Pancreas (tissue), 10 donors: Measurements from ENCODE around the gene KRT2. TPM values are rescaled to one million over a fixed set of nuclear protein-coding genes. Genes with fewer than 3 reads are reported as not detected.

Experiments used
- ATAC-seq, 4 donors: fragments of 200-7000 bp; cut with Tn5 transposase; one replicate each; pipeline versions ENCODE4 v1.8.0 to v1.9.1; 2020; ENCODE audit warnings: mild to moderate bottlenecking in 4 of 4, moderate library complexity in 4 of 4
- DNase-seq, 6 donors: peaks; one replicate each; pipeline ENCODE4 v3.0.0-alpha.2; 2020
- FAIRE-seq: peaks from 2 replicates; lab custom pipeline; 2012; peaks lifted over from hg19 to GRCh38; lab: Jason Lieb, UNC
- H3K27ac ChIP-seq, 4 donors: fragments of 200-600 bp; sonication (generic); 1 replicate in 3 of 4; 2 replicates in 1 of 4; pipeline versions ENCODE4 v1.5.0 to v1.8.0; 2020
- H3K27me3 ChIP-seq, 4 donors: fragments of 200-600 bp; one replicate each; pipeline ENCODE4 v1.8.0; 2021
- H3K36me3 ChIP-seq, 3 donors: fragments of 200-600 bp; sonication (generic) in 1 of 3; one replicate each; pipeline versions ENCODE4 v1.5.0 to v1.8.0; 2020 to 2021
- H3K4me1 ChIP-seq, 3 donors: fragments of 200-600 bp; one replicate each; pipeline ENCODE4 v1.8.0; 2021
- H3K4me3 ChIP-seq, 4 donors: fragments of 200-600 bp; sonication (generic) in 2 of 4; one replicate each; pipeline versions ENCODE4 v1.5.0 to v1.8.0; 2020 to 2021
- H3K9me3 ChIP-seq, 4 donors: fragments of 200-600 bp; one replicate each; pipeline ENCODE4 v1.8.0; 2021
- CTCF ChIP-seq, 4 donors: fragments of 200-600 bp; sonication (generic) in 3 of 4; IDR thresholded peaks; one replicate each; pipeline versions ENCODE4 v1.5.0 to v1.8.0; 2021; ENCODE audit warnings: antibody characterized with exemption in 4 of 4
- WGBS, 2 donors: extraction: QIAGEN DNeasy Blood & Tissue Kit; methylation state at CpG; one replicate each; pipeline ENCODE4 v1.1.7; 2013; 5-methylcytosine and 5-hydroxymethylcytosine counted together
- intact Hi-C, 3 donors: fragments of 100-400 bp; cut with DNase I; formaldehyde crosslinking; loops; one replicate each; pipeline versions ENCODE4 v1.11.1 to v1.14.2; 2022
- polyA plus RNA-seq, 2 donors: library from polyadenylated mRNA; stranded (reverse); fragments of 200-250 nt; gene quantifications; one replicate each; pipeline ENCODE4 v1.2.3, GENCODE V29; 2013
- total RNA-seq, 6 donors: library from RNA; stranded (reverse); fragmentation: NEBNext Ultra II Directional in 4 of 6; extraction: Animal tissue kit (Norgen Biotek cat#: 25700) in 4 of 6; gene quantifications; one replicate each; pipeline versions ENCODE4 v1.2.1 to v1.2.4, GENCODE V29; 2021 to 2023
- donor health status: healthy with polysubstance abuse.
- donor health status: DM: no; HTN: no; CAD: no; lungs with moderate emphysema.
- donor health status: DM: no; HTN: no; CAD: no.
- donor health status: control.
- donor health status: control.
- donor health status: Bipolar disorder and iron deficiency.
- donor health status: DM: yes; HTN: yes; CAD: no.
- donor health status: DM: no; HTN: no; CAD: no.
- donor health status: DM: no; HTN: no; CAD: no.
- donor health status: DM: yes; HTN: yes; CAD: no.

Gene KRT2
- total and polyA plus RNA-seq, 8 donors, result 0.02 TPM; not detected in 7

GRCh38 chr12:52660934-52661499 lies 9.0 kb upstream of the KRT2 start:
- DNase-seq, result no peak
- Histone ChIP-seq H3K4me1 (no peaks in the 10 kb centered on the region), H3K4me3 (no peak overlapping the region), H3K27me3 (peaks cover 0 to 5% (median 0%) of the 10 kb centered on the region in 4 donors), H3K36me3 (no peaks in the 10 kb centered on the region), H3K9me3 (no peaks in the 10 kb centered on the region), H3K27ac (no peak overlapping the region)
- 69 to 74% methylated on average over 3 of the region's 3 CpGs for WGBS, 2 donors
- no peak for TF ChIP-seq CTCF (IDR thresholded peaks at IDR 0.05)
- FAIRE-seq, result no peak
- no peak for ATAC-seq
- intact Hi-C loops, result no loop called here

GRCh38 chr12:52659951-52660350 lies 7.9 kb upstream of the KRT2 start:
- ATAC-seq, result no peak
- Histone ChIP-seq H3K27me3 (peaks cover 0 to 5% (median 0%) of the 10 kb centered on the region in 4 donors), H3K4me1 (no peaks in the 10 kb centered on the region), H3K27ac (no peak overlapping the region), H3K36me3 (no peaks in the 10 kb centered on the region), H3K9me3 (no peaks in the 10 kb centered on the region), H3K4me3 (no peak overlapping the region)
- DNase-seq, result no peak
- no peak for FAIRE-seq
- 72 to 86% methylated on average over 4 of the region's 4 CpGs for WGBS, 2 donors
- TF ChIP-seq CTCF (IDR thresholded peaks at IDR 0.05), result no peak
- intact Hi-C loops, result no loop called here

GRCh38 chr12:52659395-52659794 lies 7.4 kb upstream of the KRT2 start:
- H3K9me3 ChIP-seq, result no peaks in the 10 kb centered on the region
- ATAC-seq (no peak), DNase-seq (no peak), FAIRE-seq (no peak)
- no peak overlapping the region for H3K27ac ChIP-seq
- no peak overlapping the region for H3K4me3 ChIP-seq
- no peaks in the 10 kb centered on the region for H3K36me3 ChIP-seq
- intact Hi-C loops, result no loop called here
- no peak for TF ChIP-seq CTCF (IDR thresholded peaks at IDR 0.05)
- 56 to 65% methylated on average over 6 to 7 of the region's 7 CpGs for WGBS, 2 donors
- H3K4me1 ChIP-seq, result no peaks in the 10 kb centered on the region
- H3K27me3 ChIP-seq, result peaks cover 0 to 5% (median 0%) of the 10 kb centered on the region in 4 donors

- intact Hi-C loops, result no loop called here
- Histone ChIP-seq H3K4me3 (no peak overlapping the region), H3K9me3 (no peaks in the 10 kb centered on the region), H3K4me1 (no peaks in the 10 kb centered on the region), H3K36me3 (no peaks in the 10 kb centered on the region), H3K27me3 (peaks cover 0 to 8% (median 0%) of the 10 kb centered on the region in 4 donors), H3K27ac (no peak overlapping the region)
- DNase-seq (no peak), ATAC-seq (no peak), FAIRE-seq (no peak)
- WGBS, 2 donors, result 68% methylated on average over 4 of the region's 4 CpGs
- no peak for TF ChIP-seq CTCF (IDR thresholded peaks at IDR 0.05)
These were observed 6.2 kb upstream of the KRT2 start for GRCh38 chr12:52658196-52658595.

GRCh38 chr12:52657250-52657902 lies 5.4 kb upstream of the KRT2 start:
- no peak for DNase-seq
- no peak for FAIRE-seq
- Histone ChIP-seq H3K4me1 (no peaks in the 10 kb centered on the region), H3K4me3 (no peak overlapping the region), H3K27ac (no peak overlapping the region), H3K9me3 (no peaks in the 10 kb centered on the region), H3K36me3 (no peaks in the 10 kb centered on the region), H3K27me3 (peaks cover 0 to 7% (median 0%) of the 10 kb centered on the region in 4 donors)
- no peak for TF ChIP-seq CTCF (IDR thresholded peaks at IDR 0.05)
- no peak for ATAC-seq
- intact Hi-C loops, result no loop called here
- WGBS, 2 donors, result 70 to 76% methylated on average over 6 of the region's 6 CpGs
